Esophagus squamous epithelium (tissue), 5 donors: Measurements from ENCODE around the gene NDUFB3. TPM values are rescaled to one million over a fixed set of nuclear protein-coding genes. Genes with fewer than 3 reads are reported as not detected.

Experiments used
- DNase-seq: peaks from one replicate; lab custom pipeline; 2025; lab: John Stamatoyannopoulos, UW
- H3K27ac ChIP-seq, 4 donors: fragments of 200-600 bp; sonication (generic); one replicate each; pipeline ENCODE4 v1.5.1; 2016 to 2019; ENCODE audit warnings: mild to moderate bottlenecking in 1 of 4
- H3K27me3 ChIP-seq, 4 donors: fragments of 200-600 bp; sonication (generic); 1 replicate in 3 of 4; 2 replicates in 1 of 4; pipeline versions ENCODE4 v1.5.1 to v1.6.0; 2017 to 2021; ENCODE audit warnings: antibody characterized with exemption in 1 of 4
- H3K36me3 ChIP-seq, 3 donors: fragments of 200-600 bp; sonication (generic); one replicate each; pipeline ENCODE4 v1.5.1; 2016 to 2019
- H3K4me1 ChIP-seq, 3 donors: fragments of 200-600 bp; sonication (generic); one replicate each; pipeline ENCODE4 v1.5.1; 2017 to 2019
- H3K4me3 ChIP-seq, 4 donors: fragments of 200-600 bp; sonication (generic); 1 replicate in 3 of 4; 2 replicates in 1 of 4; pipeline ENCODE4 v1.5.1; 2016 to 2019; ENCODE audit warnings: mild to moderate bottlenecking in 2 of 4, moderate library complexity in 1 of 4
- H3K9me3 ChIP-seq, 3 donors: fragments of 200-600 bp; sonication (generic); one replicate each; pipeline ENCODE4 v1.5.1; 2016 to 2019
- POLR2A ChIP-seq, 4 donors: fragments of 450-650 bp; IDR thresholded peaks; one replicate each; pipeline ENCODE4 v1.6.1; 2017; ENCODE audit warnings: antibody characterized with exemption in 4 of 4, mild to moderate bottlenecking in 4 of 4, moderate library complexity in 3 of 4
- WGBS, 2 donors: methylation state at CpG; one replicate each; pipeline ENCODE4 v1.1.5; 2018; 5-methylcytosine and 5-hydroxymethylcytosine counted together
- intact Hi-C: fragments of 100-400 bp; cut with DNase I; formaldehyde crosslinking; loops from one replicate; pipeline ENCODE4 v1.15.0; 2022
- small RNA-seq, 4 donors: library from RNA; depleted of rRNA; stranded (forward); fragments of <200 nt; gene quantifications; one replicate each; pipeline ENCODE3, GENCODE V24; 2016
- total RNA-seq, 4 donors: library from RNA; depleted of rRNA; stranded (reverse); fragments of >200 nt; gene quantifications; one replicate each; pipeline ENCODE4 v1.1.0, GENCODE V29; 2016
- TF ChIP-seq, protein P1 (sequence below), 6 experiments: fragments of 450-650 bp in 4 of 6; fragments of 200-600 bp in 2 of 6; sonication (generic) in 2 of 6; IDR thresholded peaks; one replicate each; pipeline ENCODE4 v1.5.1; 2016 to 2019; ENCODE audit warnings: antibody characterized with exemption in 6 of 6, mild to moderate bottlenecking in 4 of 6, moderate library complexity in 4 of 6
- donor health status: DM: yes; HTN: yes; CAD: no.

NDUFB3 gene
- total RNA-seq, 4 donors from 2014 or later = 63.6 to 111 (median 77.3) TPM

DNA sequence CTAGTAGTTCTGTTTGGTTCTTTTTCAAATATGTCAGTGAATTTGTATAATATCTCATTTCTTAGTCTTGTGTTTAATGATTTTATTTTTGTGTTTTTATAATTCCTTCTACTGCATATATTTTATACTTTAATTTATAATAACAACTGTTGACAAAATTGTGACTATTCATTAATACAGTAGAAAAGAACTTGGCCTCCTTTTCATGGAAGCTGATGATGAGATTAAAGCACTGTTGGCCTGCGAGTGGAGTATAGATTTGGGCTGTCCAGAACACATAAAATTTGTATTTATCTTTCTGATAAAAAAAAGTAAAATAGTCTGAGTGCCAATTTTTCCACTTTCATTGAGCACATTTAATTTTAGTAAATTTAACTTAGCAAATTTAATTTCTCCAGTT, 56.2 kb downstream of the NDUFB3 start:
- H3K36me3 ChIP-seq = peaks cover 0 to 7% (median 4%) of the 10 kb centered on the region in 3 donors
- TF ChIP-seq, protein P1, sequence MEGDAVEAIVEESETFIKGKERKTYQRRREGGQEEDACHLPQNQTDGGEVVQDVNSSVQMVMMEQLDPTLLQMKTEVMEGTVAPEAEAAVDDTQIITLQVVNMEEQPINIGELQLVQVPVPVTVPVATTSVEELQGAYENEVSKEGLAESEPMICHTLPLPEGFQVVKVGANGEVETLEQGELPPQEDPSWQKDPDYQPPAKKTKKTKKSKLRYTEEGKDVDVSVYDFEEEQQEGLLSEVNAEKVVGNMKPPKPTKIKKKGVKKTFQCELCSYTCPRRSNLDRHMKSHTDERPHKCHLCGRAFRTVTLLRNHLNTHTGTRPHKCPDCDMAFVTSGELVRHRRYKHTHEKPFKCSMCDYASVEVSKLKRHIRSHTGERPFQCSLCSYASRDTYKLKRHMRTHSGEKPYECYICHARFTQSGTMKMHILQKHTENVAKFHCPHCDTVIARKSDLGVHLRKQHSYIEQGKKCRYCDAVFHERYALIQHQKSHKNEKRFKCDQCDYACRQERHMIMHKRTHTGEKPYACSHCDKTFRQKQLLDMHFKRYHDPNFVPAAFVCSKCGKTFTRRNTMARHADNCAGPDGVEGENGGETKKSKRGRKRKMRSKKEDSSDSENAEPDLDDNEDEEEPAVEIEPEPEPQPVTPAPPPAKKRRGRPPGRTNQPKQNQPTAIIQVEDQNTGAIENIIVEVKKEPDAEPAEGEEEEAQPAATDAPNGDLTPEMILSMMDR (IDR thresholded peaks at IDR 0.05) = no peak
- TF ChIP-seq POLR2A (IDR thresholded peaks at IDR 0.05) = no peak
- H3K27me3 ChIP-seq = no peaks in the 10 kb centered on the region
- H3K9me3 ChIP-seq = no peaks in the 10 kb centered on the region
- peak overlapping the region in 1 of 4 donors; percentile 77 for H3K4me3 ChIP-seq
- 62 to 65% methylated on average over 1 of the region's 1 CpG for WGBS, 2 donors
- peak overlapping the region; percentile 84 to 100 (median 95) for H3K27ac ChIP-seq
- no peak for DNase-seq
- peaks cover 70 to 100% (median 94%) of the 10 kb centered on the region in 3 donors for H3K4me1 ChIP-seq
- intact Hi-C loops = no loop called here

DNA sequence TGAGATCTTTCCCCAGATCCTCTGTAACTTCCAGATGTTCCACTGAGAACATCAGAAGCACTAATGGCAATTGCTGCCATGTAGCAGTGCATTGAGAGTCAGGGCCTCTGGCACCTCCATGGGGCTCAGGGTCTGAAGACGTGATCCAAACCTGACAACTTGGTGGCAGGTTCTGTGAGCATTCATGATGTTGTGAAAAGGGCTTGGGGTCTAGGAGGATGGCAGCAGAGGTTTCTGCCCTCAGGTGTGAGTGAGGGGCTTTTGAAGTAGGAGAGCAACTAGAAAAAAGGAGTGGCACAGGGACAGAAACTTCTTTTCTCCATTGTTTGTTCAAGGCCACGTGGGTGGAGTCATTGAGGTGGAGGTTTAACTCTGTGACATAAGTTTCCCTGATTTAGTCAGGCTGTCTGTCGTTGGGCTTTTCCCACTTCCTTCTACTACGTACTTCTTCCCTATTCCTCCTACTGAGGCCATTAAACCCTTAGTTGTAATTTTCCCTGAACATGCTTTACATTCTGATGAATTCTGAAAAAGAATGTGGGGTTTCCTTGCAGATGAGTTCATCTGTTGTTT, 57.2 kb downstream of the NDUFB3 start:
- Histone ChIP-seq H3K27ac (peak overlapping the region; percentile 84 to 100 (median 91)), H3K4me3 (peak overlapping the region in 3 of 4 donors; percentile 14 to 39 (median 16)), H3K27me3 (no peaks in the 10 kb centered on the region), H3K36me3 (peaks cover 0 to 14% (median 7%) of the 10 kb centered on the region in 3 donors), H3K9me3 (no peaks in the 10 kb centered on the region), H3K4me1 (peaks cover 62 to 100% (median 87%) of the 10 kb centered on the region in 3 donors)
- no peak for DNase-seq
- intact Hi-C loops = no loop called here
- 6 to 32% methylated on average over 3 to 4 of the region's 4 CpGs for WGBS, 2 donors
- no peak for TF ChIP-seq POLR2A (IDR thresholded peaks at IDR 0.05)
- TF ChIP-seq, protein P1 (IDR thresholded peaks at IDR 0.05) = no peak

GRCh38 chr2:201130524-201131186, 58.9 kb downstream of the NDUFB3 start:
- intact Hi-C loops = no loop called here
- H3K36me3 ChIP-seq = peaks cover 5 to 30% (median 7%) of the 10 kb centered on the region in 3 donors
- peak overlapping the region in 3 of 4 donors; percentile 3 to 38 (median 5) for H3K4me3 ChIP-seq
- TF ChIP-seq, protein P1 (IDR thresholded peaks at IDR 0.05) = no peak
- peak in 1 of 4 donors; percentile 35 for TF ChIP-seq POLR2A (IDR thresholded peaks at IDR 0.05)
- DNase-seq = no peak
- no peaks in the 10 kb centered on the region for H3K9me3 ChIP-seq
- no peaks in the 10 kb centered on the region for H3K27me3 ChIP-seq
- 6 to 38% methylated on average over 2 to 3 of the region's 3 CpGs for WGBS, 2 donors
- peaks cover 50 to 100% (median 84%) of the 10 kb centered on the region in 3 donors for H3K4me1 ChIP-seq
- H3K27ac ChIP-seq = peak overlapping the region; percentile 84 to 100 (median 91)

DNA sequence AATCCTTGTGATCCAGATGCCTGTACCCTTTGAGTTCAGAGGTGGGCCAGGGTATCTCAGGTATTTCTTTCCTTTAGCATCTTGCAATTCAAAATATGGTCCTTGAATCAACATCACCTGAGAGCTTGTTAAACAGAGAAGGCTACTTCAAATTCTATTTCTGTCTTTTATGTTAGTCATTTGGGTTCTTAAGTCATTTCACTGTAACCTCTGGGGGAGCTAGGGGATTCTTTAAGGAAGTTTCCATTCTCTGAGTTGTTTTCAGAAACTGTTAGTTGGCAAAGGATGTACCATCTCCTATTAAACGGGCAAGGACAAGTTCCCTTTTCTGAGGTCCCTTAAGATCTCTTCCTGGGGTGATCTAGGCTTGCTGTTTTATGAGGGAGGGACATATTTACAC, 60.7 kb downstream of the NDUFB3 start:
- intact Hi-C loops = no loop called here
- Histone ChIP-seq H3K27me3 (no peaks in the 10 kb centered on the region), H3K9me3 (no peaks in the 10 kb centered on the region), H3K36me3 (peaks cover 22 to 49% (median 24%) of the 10 kb centered on the region in 3 donors), H3K4me1 (peaks cover 33 to 97% (median 79%) of the 10 kb centered on the region in 3 donors), H3K27ac (peak overlapping the region; percentile 84 to 100 (median 91)), H3K4me3 (peak overlapping the region in 1 of 4 donors; percentile 38)
- WGBS, 2 donors = 20 to 29% methylated on average over 1 of the region's 1 CpG
- DNase-seq = no peak
- no peak for TF ChIP-seq POLR2A (IDR thresholded peaks at IDR 0.05)

Small RNA genes lying within 50 kb of the gene (small RNA-seq; reads per million reads assigned to genes)
- 0 reads per million in 4 donors for gene RNU6-1206P

Other genes starting within 250 kb of the NDUFB3 start
- gene CLK1, start 207.3 kb upstream of the NDUFB3 start, total RNA-seq = 100 to 1,000 TPM in 1 of 4 donors, 10 to 100 TPM in 3; 59.4 to 161 (median 74.7) TPM
- gene PPIL3, start 182.9 kb upstream of the NDUFB3 start, total RNA-seq = 10 to 100 TPM; 10.2 to 31.5 (median 12.8) TPM
- 10 to 100 TPM; 13.5 to 24.0 (median 19.2) TPM for gene NIF3L1, start 182.6 kb upstream of the NDUFB3 start, total RNA-seq
- 10 to 100 TPM in 3 of 4 donors, 1 to 10 TPM in 1; 6.2 to 22.5 (median 12.9) TPM for gene ORC2, start 108.3 kb upstream of the NDUFB3 start, total RNA-seq
- gene HYCC2, start 330 bp upstream of the NDUFB3 start, total RNA-seq = 10 to 100 TPM in 2 of 4 donors, 1 to 10 TPM in 2; 9.1 to 20.7 (median 11.2) TPM
- 100 to 1,000 TPM in 2 of 4 donors, 10 to 100 TPM in 2; 71.9 to 132 (median 114) TPM for gene CFLAR, start 44.2 kb downstream of the NDUFB3 start, total RNA-seq
- gene CASP10, start 111.1 kb downstream of the NDUFB3 start, total RNA-seq = 10 to 100 TPM in 3 of 4 donors, 1 to 10 TPM in 1; 9.0 to 22.0 (median 15.0) TPM
- 10 to 100 TPM; 13.8 to 28.2 (median 22.8) TPM for gene CASP8, start 188.5 kb downstream of the NDUFB3 start, total RNA-seq